HCT116 (cell line): ENCODE results near the gene PIK3R6. TPM values are rescaled to one million over a fixed set of nuclear protein-coding genes. Genes with fewer than 3 reads are reported as not detected.

ENCODE experiments used
- ATAC-seq: fragments of 200-7000 bp; cut with Tn5 transposase; 2 replicates; pipeline ENCODE4 v1.9.1; 2020; ENCODE audit warnings: mild to moderate bottlenecking, moderate library complexity
- BruUV-seq: library from RNA; stranded (reverse); fragments of 400-500 nt; replicated peaks from 2 replicates; lab custom pipeline; 2021; lab: Mats Ljungman, UMichigan
- CTCF ChIA-PET: fragments of 300-600 bp; sonication (Branson Sonifier 250); formaldehyde crosslinking; loops from one replicate; lab custom pipeline; 2021; ENCODE audit warnings: antibody characterized with exemption; lab: Charles Lee
- POLR2A ChIA-PET: fragments of 300-600, 350-600 bp; sonication (Branson Sonifier 250); formaldehyde crosslinking; loops from one replicate; lab custom pipeline; 2021; ENCODE audit warnings: antibody characterized with exemption; lab: Charles Lee
- RAD21 ChIA-PET, 2 experiments: fragments of 300-600 bp; sonication (Branson Sonifier 250); formaldehyde crosslinking; loops; one replicate each; lab custom pipeline; 2023; ENCODE audit warnings: low total read pairs in 2 of 2; ENCODE audit not compliant: uncharacterized antibody in 2 of 2, unreplicated experiment in 2 of 2, low non-redundant PET in 1 of 2; lab: Charles Lee
- DNase-seq: peaks from one replicate; pipeline ENCODE4 v3.0.0-alpha.2; 2010; ENCODE audit warnings: low read depth, low spot score
- H2AFZ ChIP-seq: fragments of 200-600 bp; shearing (Covaris generic), sonication (generic); 2 replicates; pipeline ENCODE4 v1.6.1; 2017; ENCODE audit warnings: low read depth, mixed run types, mixed read lengths, antibody characterized with exemption, low read length; ENCODE audit not compliant: poor library complexity, severe bottlenecking
- H3K27ac ChIP-seq: 2 replicates; pipeline ENCODE4 v1.5.1; 2012; ENCODE audit warnings: low read depth, low read length
- H3K27me3 ChIP-seq: fragments of 200-600 bp; sonication (generic); 2 replicates; pipeline ENCODE4 v1.6.1; 2016; ENCODE audit warnings: mixed run types, low read length, mixed read lengths; ENCODE audit not compliant: insufficient read depth
- H3K36me3 ChIP-seq, 2 experiments: fragments of 200-500 bp in 1 of 2; fragments of 200-600 bp in 1 of 2; sonication (Bioruptor generic) in 1 of 2; sonication (generic) in 1 of 2; 2 replicates each; pipeline versions ENCODE4 v1.5.1 to v1.6.1; 2014 to 2016; ENCODE audit warnings: low read length in 2 of 2, inconsistent platforms in 1 of 2, mixed read lengths in 1 of 2, mixed run types in 1 of 2; ENCODE audit not compliant: insufficient read depth in 2 of 2, control insufficient read depth in 1 of 2
- H3K4me1 ChIP-seq, 2 experiments: fragments of 200-600 bp in 1 of 2; sonication (generic) in 1 of 2; 2 replicates each; pipeline versions ENCODE4 v1.5.1 to v1.6.1; 2012 to 2017; ENCODE audit warnings: low read length in 2 of 2, inconsistent platforms in 1 of 2, mild to moderate bottlenecking in 1 of 2, mixed read lengths in 1 of 2, mixed run types in 1 of 2, moderate library complexity in 1 of 2; ENCODE audit not compliant: insufficient read depth in 2 of 2, control insufficient read depth in 1 of 2
- H3K4me2 ChIP-seq: fragments of 200-600 bp; sonication (generic); 2 replicates; pipeline ENCODE4 v1.6.1; 2017; ENCODE audit warnings: mixed run types, low read length, mixed read lengths
- H3K4me3 ChIP-seq, 2 experiments: fragments of 200-600 bp in 1 of 2; sonication (generic) in 1 of 2; replicated peaks in 1 of 2; 2 replicates each; pipeline ENCODE4 v1.5.1; 2011 to 2016; ENCODE audit warnings: low read length in 2 of 2, control low read depth in 1 of 2, low read depth in 1 of 2, mild to moderate bottlenecking in 1 of 2, mixed read lengths in 1 of 2, mixed run types in 1 of 2
- H3K79me2 ChIP-seq: fragments of 200-600 bp; sonication (generic); 2 replicates; pipeline ENCODE4 v1.6.1; 2017; ENCODE audit warnings: mild to moderate bottlenecking, mixed run types, low read length, moderate library complexity, mixed read lengths; ENCODE audit not compliant: insufficient read depth
- H3K9ac ChIP-seq: fragments of 200-600 bp; sonication (generic); 2 replicates; pipeline ENCODE4 v1.6.1; 2016; ENCODE audit warnings: low read length, mixed read lengths
- H3K9me2 ChIP-seq: fragments of 200-600 bp; sonication (generic), shearing (Covaris generic); 2 replicates; pipeline ENCODE4 v1.6.1; 2017; ENCODE audit warnings: mixed run types, mild to moderate bottlenecking, moderate library complexity; ENCODE audit not compliant: insufficient read depth
- H3K9me3 ChIP-seq, 2 experiments: fragments of 200-500 bp in 1 of 2; fragments of 200-600 bp in 1 of 2; sonication (Bioruptor generic) in 1 of 2; sonication (generic) in 1 of 2; 2 replicates each; pipeline ENCODE4 v1.6.1; 2014 to 2017; ENCODE audit warnings: low read length in 2 of 2, mixed read lengths in 2 of 2, inconsistent platforms in 1 of 2, low read depth in 1 of 2, mild to moderate bottlenecking in 1 of 2, mixed run types in 1 of 2, moderate library complexity in 1 of 2; ENCODE audit not compliant: control insufficient read depth in 1 of 2, insufficient read depth in 1 of 2
- H4K20me1 ChIP-seq: fragments of 200-600 bp; sonication (generic), shearing (Covaris generic); 2 replicates; pipeline ENCODE4 v1.6.1; 2017; ENCODE audit warnings: mixed run types, mild to moderate bottlenecking, moderate library complexity; ENCODE audit not compliant: insufficient read depth
- ATF3 ChIP-seq: IDR thresholded peaks from 2 replicates; pipeline ENCODE4 v1.6.1; 2012
- CEBPB ChIP-seq: IDR thresholded peaks from 2 replicates; pipeline ENCODE4 v1.6.1; 2012; ENCODE audit warnings: low read depth
- CTCF ChIP-seq, 3 experiments: fragments of 200-600 bp in 1 of 3; sonication (generic) in 1 of 3; IDR thresholded peaks in 2 of 3; conservative IDR thresholded peaks in 1 of 3; 2 replicates each; pipeline ENCODE4 v1.5.1; 2012 to 2017; ENCODE audit warnings: low read depth in 2 of 3, low read length in 2 of 3, antibody characterized with exemption in 1 of 3, borderline replicate concordance in 1 of 3, control low read depth in 1 of 3, mild to moderate bottlenecking in 1 of 3, mixed read lengths in 1 of 3, mixed run types in 1 of 3, moderate library complexity in 1 of 3; ENCODE audit not compliant: insufficient read depth in 1 of 3
- EGR1 ChIP-seq: IDR thresholded peaks from 2 replicates; pipeline ENCODE4 v1.6.1; 2012; ENCODE audit warnings: low read depth
- ELF1 ChIP-seq: IDR thresholded peaks from 2 replicates; pipeline ENCODE4 v1.6.1; 2012; ENCODE audit warnings: low read depth, borderline replicate concordance
- FOSL1 ChIP-seq: IDR thresholded peaks from 2 replicates; pipeline ENCODE4 v1.6.1; 2012; ENCODE audit warnings: low read depth
- MAX ChIP-seq: IDR thresholded peaks from 2 replicates; pipeline ENCODE4 v1.6.1; 2012
- RAD21 ChIP-seq: IDR thresholded peaks from 2 replicates; pipeline ENCODE4 v1.6.1; 2012; ENCODE audit warnings: low read depth, mild to moderate bottlenecking
- SIN3A ChIP-seq: IDR thresholded peaks from 2 replicates; pipeline ENCODE4 v1.6.1; 2012; ENCODE audit warnings: low read depth
- SP1 ChIP-seq: IDR thresholded peaks from 2 replicates; pipeline ENCODE4 v1.6.1; 2012; ENCODE audit warnings: low read depth
- TCF7L2 ChIP-seq: IDR thresholded peaks from 2 replicates; pipeline ENCODE4 v1.7.0; 2011; ENCODE audit warnings: borderline replicate concordance, inconsistent platforms; ENCODE audit not compliant: insufficient read depth, insufficient read length; ENCODE audit errors: extremely low read depth
- ZBTB33 ChIP-seq: IDR thresholded peaks from 2 replicates; pipeline ENCODE4 v1.6.1; 2011; ENCODE audit warnings: mild to moderate bottlenecking, low read length, moderate library complexity; ENCODE audit not compliant: insufficient replicate concordance; ENCODE audit errors: extremely low read depth
- ZNF274 ChIP-seq: fragments of 200-500 bp; sonication (Bioruptor generic); IDR thresholded peaks from 2 replicates; pipeline ENCODE4 v1.6.1; 2014; ENCODE audit warnings: mild to moderate bottlenecking, low read depth, low read length, inconsistent platforms
- intact Hi-C: fragments of 100-400 bp; cut with micrococcal nuclease; formaldehyde crosslinking; loops from 2 replicates; pipeline ENCODE4 v1.10.0; 2022
- total RNA-seq: library from RNA; stranded (reverse); gene quantifications from one replicate; pipeline ENCODE4 v1.2.1, GENCODE V29; 2021; ENCODE audit not compliant: unreplicated experiment

Gene PIK3R6
- total RNA-seq, 1 experiment from 2014 or later, result 0.07 TPM

GRCh38 chr17:8758137-8758596 is 109.3 kb downstream of the PIK3R6 start, which contains the start of gene SPDYE4:
TSS of gene SPDYE4 (minus strand) at chr17:8758546. CDS start at chr17:8758382, 164 bp downstream.
- Histone ChIP-seq H2AFZ (no peak within 1 kb of the TSS), H4K20me1 (no peaks in the 10 kb centered on the region), H3K4me2 (no peak within 1 kb of the TSS), H3K79me2 (no peaks in the 10 kb centered on the region), H3K9ac (no peak within 1 kb of the TSS), H3K36me3 (no peaks in the 10 kb centered on the region), H3K4me3 (no peak within 1 kb of the TSS), H3K4me1 (no peaks in the 10 kb centered on the region), H3K27ac (no peak within 1 kb of the TSS), H3K9me2 (no peaks in the 10 kb centered on the region), H3K27me3 (no peaks in the 10 kb centered on the region), H3K9me3 (no peaks in the 10 kb centered on the region)
- ChIA-PET POLR2A (no interaction called here), RAD21 (no interaction called here), CTCF (no interaction called here)
- BruUV-seq, result no TSS peak
- ATAC-seq, result no peak
- intact Hi-C loops, result no loop called here
- no peak for TF ChIP-seq MAX
- no peak for TF ChIP-seq ZBTB33
- TF ChIP-seq SIN3A, result no peak
- no peak for TF ChIP-seq CEBPB
- TF ChIP-seq RAD21, result no peak
- no peak for TF ChIP-seq ELF1
- TF ChIP-seq SP1, result no peak
- DNase-seq, result no peak

- H3K27me3 ChIP-seq, result no peaks in the 10 kb centered on the region
- no peak for TF ChIP-seq TCF7L2
- no peak for TF ChIP-seq ZNF274
- no peak for TF ChIP-seq EGR1
- TF ChIP-seq FOSL1, result no peak
- no peak for TF ChIP-seq CTCF (IDR thresholded peaks at IDR 0.05 in 2 of 3, conservative IDR thresholded peaks at IDR 0.05 in 1 of 3; ENCODE audit: borderline replicate concordance in 1 of 3, insufficient read depth in 1 of 3, low read depth in 2 of 3, low read length in 2 of 3)
- no peak for TF ChIP-seq ATF3
- no peak for TF ChIP-seq ZBTB33
Observed at GRCh38 chr17:8757189-8757588, 110.3 kb downstream of the PIK3R6 start.

More at GRCh38 chr17:8757189-8757588, 110.3 kb downstream of the PIK3R6 start:
- Histone ChIP-seq H3K4me2 (no peak overlapping the region), H3K36me3 (no peaks in the 10 kb centered on the region), H3K4me1 (no peaks in the 10 kb centered on the region), H3K79me2 (no peaks in the 10 kb centered on the region), H3K27ac (no peak overlapping the region), H3K4me3 (no peak overlapping the region), H3K9me3 (no peaks in the 10 kb centered on the region), H4K20me1 (no peaks in the 10 kb centered on the region), H2AFZ (no peak overlapping the region), H3K9me2 (no peaks in the 10 kb centered on the region), H3K9ac (no peak overlapping the region)
- BruUV-seq, result no TSS peak
- POLR2A ChIA-PET, result no interaction called here
- RAD21 ChIA-PET, result no interaction called here
- no peak for ATAC-seq
- CTCF ChIA-PET, result interaction anchor here (1.2 kb wide), 1 partner anchor 28 kb away, joined by 3 read pairs; no protein-coding TSS in a partner anchor
- DNase-seq, result no peak
- intact Hi-C loops, result no loop called here
